GM20000 (cell line): ENCODE measurements around the gene DUSP11.

Source experiments
- DNase-seq: peaks from one replicate; pipeline ENCODE4 v3.0.0; 2012; ENCODE audit warnings: low spot score
- TF ChIP-seq, protein P1 (sequence below): IDR thresholded peaks from 2 replicates; pipeline ENCODE4 v1.5.1; 2012; ENCODE audit warnings: mild to moderate bottlenecking, control low read depth; ENCODE audit errors: extremely low read depth, missing control alignments

Gene DUSP11

DNA sequence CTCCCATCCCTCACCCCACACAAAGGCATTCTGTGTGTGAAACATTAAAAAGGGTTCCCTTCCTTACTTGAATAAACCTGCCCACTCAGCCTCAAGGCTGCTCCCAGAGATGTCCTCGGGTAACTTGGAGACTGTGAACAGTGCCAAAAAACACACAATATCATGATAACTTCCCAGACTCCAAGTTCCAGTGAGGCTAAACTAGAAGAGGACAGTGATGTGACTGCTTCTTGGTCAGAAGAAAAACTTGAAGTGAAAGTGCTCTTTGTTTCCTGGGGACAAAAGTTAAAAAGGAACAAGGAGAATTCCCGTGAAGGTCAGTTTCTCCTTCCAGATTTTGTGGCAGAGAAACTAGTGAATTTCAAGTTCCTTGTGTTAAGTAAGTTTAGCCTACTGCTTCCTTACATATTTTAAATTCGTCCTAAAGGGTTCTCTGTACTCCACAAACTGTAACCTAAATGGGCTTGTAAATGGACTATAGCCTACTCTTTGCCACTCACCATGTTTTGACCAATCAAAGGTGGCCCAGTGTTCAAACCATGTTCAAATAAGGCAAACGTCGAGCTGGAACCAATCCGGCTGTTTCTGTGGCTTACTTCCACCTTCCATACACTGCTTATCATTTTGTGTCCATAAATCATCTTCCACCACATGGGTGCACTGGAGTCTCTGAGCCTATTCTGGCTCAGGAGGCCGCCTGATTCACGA lies 63.2 kb downstream of the DUSP11 start:
- TF ChIP-seq, protein P1, sequence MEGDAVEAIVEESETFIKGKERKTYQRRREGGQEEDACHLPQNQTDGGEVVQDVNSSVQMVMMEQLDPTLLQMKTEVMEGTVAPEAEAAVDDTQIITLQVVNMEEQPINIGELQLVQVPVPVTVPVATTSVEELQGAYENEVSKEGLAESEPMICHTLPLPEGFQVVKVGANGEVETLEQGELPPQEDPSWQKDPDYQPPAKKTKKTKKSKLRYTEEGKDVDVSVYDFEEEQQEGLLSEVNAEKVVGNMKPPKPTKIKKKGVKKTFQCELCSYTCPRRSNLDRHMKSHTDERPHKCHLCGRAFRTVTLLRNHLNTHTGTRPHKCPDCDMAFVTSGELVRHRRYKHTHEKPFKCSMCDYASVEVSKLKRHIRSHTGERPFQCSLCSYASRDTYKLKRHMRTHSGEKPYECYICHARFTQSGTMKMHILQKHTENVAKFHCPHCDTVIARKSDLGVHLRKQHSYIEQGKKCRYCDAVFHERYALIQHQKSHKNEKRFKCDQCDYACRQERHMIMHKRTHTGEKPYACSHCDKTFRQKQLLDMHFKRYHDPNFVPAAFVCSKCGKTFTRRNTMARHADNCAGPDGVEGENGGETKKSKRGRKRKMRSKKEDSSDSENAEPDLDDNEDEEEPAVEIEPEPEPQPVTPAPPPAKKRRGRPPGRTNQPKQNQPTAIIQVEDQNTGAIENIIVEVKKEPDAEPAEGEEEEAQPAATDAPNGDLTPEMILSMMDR: no peak
- no peak for DNase-seq

DNA sequence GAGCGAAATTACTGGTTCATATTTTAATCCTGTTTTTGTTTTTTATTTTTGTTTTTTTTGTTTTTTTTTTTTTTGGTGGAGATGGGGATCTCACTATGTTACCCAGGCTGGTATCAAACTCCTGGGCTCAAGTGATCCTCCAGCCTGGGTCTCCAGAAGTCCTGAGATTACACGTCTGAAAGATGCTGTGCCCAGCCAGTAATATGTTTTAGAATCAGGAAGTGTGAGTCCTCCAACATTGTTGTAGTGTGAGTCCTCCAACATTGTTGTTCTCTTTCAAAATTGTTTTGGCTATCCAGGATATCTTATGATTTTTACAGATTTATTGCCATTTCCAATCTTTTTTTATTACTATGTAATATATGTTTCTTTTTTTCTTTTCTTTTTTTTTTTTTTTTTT lies 65.8 kb downstream of the DUSP11 start:
- TF ChIP-seq, protein P1: no peak
- DNase-seq: no peak
